ENCODE results near the gene GNAO1.

Gene GNAO1

DNA sequence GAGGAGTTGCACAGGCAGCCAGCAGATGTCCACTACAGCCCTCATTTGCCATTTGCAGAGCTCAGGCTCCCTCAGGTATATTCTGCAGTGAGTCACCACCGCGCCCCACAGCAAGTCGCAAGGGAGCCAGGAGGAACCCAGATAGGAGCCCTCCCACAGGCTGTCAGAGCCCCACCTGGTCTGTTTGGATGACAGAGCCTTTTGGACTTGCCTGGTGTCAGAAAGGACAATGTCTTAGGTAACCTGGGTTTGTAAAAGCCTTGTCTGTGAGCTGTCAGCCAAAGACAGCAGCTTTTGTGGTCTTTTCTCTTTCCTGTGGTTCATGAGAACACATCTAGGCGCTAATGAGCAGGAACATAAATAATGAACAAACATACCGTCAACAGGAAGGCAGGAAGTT lies 70.9 kb downstream of the GNAO1 start:
- Histone ChIP-seq H3K27ac (peak overlapping the region in 10 of 21 experiments; percentile 25 to 86 (median 66)), H3K4me3 (no peak overlapping the region)

DNA sequence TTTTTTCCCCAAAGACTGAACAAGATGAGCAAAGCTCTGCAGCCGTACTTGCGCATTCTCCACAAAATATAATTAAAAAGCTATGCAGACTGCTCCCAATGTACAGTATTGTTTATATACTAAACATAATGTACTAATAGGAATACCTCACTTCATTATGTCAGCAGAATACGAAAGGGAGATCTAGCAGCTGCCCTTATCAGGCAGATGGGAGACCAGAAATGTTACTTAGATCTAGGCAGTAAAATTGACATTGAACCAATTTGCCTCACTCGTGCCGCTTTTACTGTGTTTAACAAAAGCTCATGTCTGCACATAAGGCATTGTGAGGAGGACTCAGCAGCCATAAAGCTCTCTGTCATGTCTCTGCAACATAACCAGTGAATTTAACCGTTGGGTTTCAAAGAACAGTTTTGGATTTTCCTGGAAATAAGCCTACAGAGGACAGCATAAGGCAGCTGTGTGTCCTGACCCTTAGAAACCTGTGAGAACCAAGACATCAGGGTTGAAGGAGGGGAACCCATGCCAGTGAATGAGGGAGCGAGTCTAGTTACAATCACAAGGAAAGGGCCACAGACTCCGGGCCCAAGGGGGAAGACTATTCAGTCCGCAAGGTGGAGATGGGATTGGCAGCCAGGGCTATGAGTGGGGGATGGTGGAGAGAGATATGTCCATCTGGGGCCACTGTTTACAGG lies 71.4 kb downstream of the GNAO1 start:
- H3K4me3 ChIP-seq = no peak overlapping the region
- H3K27ac ChIP-seq = peak overlapping the region in 7 of 21 experiments; percentile 1 to 84 (median 65)

DNA sequence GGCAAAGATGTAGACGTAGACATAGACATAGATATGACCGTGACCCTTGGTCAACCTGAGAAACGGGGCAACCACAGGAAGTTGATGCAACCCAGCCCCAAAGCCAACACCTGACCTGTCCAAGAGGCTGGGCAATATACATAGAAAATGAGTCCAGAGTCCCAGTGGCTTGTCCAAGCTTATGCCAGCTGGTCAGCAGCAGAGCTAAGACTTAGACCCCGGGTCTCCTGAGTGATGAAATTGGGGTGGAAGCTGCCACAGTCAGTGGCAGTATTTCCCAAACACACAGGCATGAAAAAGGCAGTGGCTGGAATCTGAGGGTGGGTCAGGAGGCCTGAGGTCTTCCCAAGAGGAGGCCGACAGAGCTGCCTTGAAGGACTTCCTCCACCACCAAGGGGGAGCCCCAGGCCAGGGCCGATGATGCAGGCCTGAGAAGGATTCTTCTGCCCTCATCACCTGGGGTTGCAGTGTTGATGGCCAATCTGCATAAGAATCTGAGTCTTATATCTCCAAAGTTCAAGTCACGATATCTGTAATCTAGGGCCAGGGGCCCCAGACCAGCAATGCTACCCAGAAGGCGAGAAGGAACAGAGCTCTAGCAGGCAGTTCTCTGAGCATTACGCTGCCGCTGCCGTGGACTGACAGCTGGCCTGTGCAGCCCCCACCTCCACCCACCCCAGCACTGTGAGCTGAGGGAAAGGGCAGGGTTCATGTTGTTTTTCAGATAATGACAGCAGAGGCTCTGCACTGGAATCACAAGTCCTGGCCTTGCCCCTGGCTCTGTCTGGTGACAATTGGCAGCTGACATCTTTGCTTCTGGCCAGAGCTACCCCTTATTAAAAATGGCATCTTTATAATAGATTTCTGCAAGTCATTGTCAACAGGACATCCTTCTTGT lies 72.7 kb downstream of the GNAO1 start:
- H3K4me3 ChIP-seq = no peak overlapping the region
- H3K27ac ChIP-seq = peak overlapping the region in 3 of 21 experiments; percentile 65 to 84 (median 79)

DNA sequence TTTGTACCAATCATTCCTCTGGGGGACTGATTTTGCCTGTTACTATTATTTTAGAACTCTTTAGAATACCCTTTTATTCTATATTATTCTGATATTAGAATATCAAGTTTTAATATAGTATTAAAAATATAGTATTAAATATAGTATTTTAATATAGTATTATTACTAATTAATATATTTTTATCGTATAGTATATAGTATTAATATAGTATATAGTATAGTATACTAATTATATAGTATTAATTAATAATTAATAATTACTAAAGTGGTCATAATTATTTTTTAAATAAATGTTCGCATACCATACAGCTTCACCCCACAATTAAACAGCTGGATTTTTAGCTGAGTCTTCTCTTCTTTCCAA lies 73.3 kb downstream of the GNAO1 start:
- Histone ChIP-seq H3K27ac (no peak overlapping the region), H3K4me3 (no peak overlapping the region)

DNA sequence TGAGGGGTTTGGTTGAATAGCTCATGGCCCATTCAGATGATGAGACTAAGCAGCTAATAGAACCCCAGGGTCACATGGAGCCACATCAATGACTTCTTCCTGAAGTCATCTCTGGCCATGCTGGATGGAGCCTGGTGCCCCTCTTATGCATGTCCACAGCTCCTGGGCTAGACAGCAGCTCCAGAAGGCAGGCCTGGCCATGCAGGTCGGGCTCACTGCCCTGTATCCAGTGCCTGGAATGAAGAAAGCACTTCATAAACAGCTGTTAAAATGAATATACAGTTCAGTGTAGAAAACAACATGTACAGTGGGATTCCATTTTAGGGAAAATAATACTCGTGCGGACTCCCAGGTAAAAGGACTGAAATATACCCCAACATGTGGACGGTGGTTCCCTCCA lies 73.9 kb downstream of the GNAO1 start:
- no peak overlapping the region for H3K27ac ChIP-seq
- H3K4me3 ChIP-seq = no peak overlapping the region

DNA sequence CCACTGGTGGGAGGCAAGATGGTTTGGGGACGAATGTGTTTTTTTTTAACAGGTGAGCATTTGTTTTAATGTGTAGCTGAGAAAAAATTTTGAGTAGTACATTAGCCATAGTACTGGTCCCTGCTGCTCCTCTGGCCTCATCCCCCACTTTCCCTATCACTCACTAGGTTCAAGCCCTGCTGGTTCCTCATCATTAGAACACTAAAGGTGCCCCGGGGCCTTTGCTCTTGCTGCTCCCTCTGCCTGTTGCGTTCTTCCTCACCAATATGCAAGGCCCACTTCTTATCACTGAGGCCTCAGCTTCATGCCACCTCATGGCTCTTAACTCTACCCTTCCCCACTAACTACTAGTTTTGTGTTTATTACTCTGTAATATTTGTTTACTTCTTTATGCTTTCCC lies 74.5 kb downstream of the GNAO1 start:
- Histone ChIP-seq H3K27ac (no peak overlapping the region), H3K4me3 (no peak overlapping the region)

DNA sequence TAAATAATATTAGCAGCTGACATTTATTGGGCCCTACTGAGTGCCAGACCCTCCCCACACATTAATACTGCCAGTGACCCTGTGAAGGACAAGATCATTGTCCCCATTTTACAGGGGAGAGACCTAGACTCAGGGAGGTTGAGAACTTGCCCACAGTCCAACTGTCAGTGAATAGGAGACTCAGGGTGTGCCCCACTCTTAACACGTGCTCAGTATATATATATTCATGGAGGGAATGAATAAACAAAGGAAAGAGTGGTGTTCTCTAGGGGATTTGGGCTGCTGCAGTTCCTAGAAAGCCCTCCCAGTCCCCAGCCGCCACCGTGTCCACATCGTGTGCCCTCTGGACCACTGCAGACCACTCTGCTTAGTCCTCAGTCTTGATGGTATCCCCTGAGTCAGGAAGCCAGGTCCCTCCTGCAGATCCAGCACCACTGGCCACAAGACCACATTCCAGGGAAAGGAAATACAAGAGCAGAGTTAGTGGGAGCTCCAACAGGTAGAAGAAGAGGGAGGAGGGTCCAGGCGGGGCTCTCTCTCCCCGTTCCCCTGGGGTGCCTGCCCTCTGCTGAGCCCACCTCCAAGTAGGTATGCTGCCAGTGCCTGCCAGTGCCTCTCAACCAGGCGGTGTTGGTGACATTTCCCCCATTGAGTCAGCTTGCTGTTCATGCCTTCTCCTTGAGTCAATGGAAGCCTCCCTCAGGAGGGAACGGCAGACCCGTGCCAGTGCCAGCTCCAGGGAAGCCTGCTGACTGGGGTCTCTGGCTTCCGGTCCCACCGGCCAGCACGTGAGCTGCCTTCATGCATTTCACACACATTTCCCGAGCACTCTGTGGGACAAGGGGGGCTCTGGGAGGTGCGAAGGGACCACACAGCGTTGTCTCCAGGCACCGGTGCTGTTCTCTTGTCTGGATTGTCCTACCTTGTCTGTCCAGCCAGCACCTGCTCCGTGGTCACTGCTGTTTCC lies 75.6 kb downstream of the GNAO1 start:
- H3K4me3 ChIP-seq = no peak overlapping the region

DNA sequence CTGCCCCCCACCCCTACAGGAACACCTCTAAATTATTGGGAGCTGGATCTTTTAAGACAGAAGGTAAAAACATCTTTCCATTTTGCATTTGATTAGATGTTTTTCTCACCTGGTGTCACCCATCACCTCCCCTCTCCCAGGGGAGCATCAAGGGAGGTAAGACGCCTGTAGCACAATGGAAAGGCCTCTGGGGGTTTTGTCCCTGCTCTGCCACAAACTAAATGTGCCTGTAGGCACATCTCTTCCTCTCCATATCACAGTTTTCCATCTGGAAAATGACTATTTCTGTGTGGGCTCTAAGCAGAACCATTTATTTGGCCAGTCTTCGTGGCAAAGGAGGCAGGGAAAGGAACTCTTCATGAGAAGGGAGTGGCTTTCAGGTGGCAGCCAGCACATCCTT lies 76.6 kb downstream of the GNAO1 start:
- Histone ChIP-seq H3K4me3 (no peak overlapping the region), H3K27ac (no peak overlapping the region)

More for the DNA sequence above, 75.6 kb downstream of the GNAO1 start:
- no peak overlapping the region for H3K27ac ChIP-seq

DNA sequence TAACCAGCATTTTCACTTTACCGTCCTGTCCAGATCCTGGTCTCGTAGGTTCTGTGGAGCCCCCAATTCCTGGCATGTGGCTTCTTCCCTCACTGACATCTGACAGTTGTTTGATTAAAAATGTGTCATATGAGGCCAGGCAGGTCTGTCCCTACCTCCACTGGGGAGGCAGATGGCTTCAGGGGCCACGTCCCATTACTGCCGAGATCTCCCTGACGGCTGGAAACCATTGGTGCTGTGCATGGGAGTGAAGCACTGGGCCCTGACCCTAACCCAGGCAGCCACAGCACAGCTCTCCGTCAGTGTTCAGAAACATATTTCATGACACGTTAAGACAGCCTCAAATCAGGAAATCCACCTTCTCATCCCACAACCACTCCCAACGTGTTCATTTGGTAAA lies 77.5 kb downstream of the GNAO1 start:
- peak overlapping the region in 1 of 21 experiments; percentile 45 for H3K27ac ChIP-seq
- H3K4me3 ChIP-seq = no peak overlapping the region

DNA sequence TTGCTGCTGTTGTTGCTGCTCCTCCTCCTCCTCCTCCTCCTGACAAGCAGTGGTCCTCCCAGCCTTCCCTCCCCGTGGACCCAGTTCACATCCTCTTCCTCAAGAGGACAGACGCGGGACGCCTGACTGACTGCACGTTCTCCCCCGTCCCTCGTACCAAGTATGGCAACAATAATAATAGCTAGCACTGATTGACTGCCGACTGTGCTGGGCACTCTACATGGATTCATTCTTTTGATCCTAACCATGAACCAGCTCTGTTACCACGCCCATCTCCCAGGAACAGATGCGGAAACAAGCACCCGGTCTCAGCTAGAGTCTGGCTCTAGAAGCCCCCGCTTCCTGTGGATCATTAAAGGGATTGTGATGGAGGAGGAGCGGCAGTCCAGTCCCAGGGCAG lies 78.0 kb downstream of the GNAO1 start:
- Histone ChIP-seq H3K27ac (peak overlapping the region in 2 of 21 experiments; percentile 37 to 45), H3K4me3 (no peak overlapping the region)

DNA sequence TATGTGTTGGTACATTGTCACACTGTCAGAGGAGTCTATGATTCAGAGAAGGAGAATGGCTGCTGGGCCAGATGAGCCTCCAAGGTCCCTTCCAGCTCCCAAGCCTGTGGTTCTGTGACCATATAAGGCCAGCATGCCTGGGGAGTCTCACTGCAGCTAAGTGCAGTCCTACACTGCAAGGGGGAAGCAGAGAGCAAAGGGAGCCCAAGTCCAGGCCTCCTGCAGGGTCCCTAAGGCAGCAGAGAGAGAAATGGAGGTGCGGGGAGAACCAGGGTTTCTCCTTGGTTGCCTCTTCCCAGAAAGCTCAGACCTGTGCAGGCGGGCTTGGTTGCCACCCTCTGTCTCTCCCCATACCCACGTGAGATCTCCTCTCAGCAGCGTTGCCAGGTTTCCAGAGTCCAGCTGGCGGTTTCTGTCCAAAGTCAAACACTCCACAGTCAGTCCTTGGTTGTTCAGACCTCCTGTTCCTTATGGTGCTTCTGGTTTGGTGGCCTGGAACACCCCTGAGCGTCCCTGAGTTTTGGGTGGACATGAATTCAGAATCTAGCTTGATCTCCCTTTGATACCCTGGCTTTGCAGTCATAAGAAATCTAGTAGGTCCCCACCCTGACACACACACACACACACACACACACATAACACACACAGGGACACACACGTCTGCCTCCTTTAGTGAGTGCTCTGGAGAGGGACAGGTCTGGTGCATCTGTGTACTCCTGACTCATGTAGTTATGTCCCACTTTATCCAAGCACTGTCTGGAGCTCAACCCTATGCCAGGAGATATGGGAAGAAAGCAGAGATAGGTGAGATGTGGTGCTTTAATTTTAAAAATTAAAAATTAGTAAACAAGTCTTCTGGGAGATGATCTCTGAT lies 78.8 kb downstream of the GNAO1 start:
- H3K27ac ChIP-seq = peak overlapping the region in 2 of 21 experiments; percentile 37 to 45
- H3K4me3 ChIP-seq = no peak overlapping the region

DNA sequence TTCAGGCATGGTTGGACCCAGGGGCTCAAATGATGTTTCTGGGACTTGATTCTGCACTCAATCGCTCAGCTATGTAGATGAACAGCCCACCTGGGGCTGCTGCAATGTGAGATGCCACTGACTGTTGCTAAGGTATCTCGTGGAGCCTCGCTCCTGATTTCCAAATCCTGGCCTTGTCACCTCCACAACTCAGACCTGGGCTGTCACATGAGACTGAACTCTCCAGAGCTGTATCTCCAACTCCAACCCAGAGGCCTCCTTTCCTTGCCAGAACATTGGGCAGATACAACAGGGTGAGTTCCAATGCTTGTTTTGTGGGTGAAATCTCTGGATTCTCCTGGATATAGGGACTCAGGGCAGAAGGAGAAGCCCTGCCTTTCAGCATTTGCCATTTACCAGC lies 79.5 kb downstream of the GNAO1 start:
- Histone ChIP-seq H3K4me3 (no peak overlapping the region), H3K27ac (no peak overlapping the region)

DNA sequence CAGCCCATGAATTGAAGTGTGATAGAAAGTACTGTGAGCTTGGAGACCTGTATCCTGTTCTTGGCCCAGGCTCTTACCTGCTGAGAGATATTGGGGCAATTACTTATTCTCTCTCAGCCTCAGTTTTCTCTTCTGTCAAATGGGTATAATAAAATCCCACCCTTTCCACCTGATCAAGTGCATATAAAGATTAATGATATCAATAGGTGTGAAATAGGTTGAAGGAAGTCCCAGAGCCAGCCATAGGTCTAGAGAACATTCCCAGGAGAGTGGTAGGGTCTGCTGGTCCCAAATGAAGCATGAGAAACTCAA lies 81.2 kb downstream of the GNAO1 start:
- H3K27ac ChIP-seq = no peak overlapping the region

DNA sequence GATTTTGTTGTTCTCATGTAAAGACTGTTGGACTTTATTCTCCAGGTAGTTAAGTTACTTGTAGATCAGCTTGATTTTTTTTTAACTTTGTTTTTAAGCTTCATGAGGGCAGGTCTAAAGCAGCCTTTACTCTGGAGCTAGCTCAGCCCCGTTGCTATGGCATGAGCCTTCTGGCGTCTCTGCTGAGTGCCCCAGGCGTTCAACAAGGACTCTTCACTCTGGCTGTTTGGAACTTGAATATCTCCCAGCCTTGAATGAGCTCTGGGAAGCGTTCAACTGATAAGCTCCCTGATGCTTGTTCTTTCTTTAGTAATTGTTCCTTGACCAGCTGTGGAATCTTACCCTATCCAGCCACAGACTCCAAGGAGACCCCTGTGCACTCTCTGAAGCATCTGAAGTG lies 82.3 kb downstream of the GNAO1 start:
- Histone ChIP-seq H3K4me3 (no peak overlapping the region), H3K27ac (no peak overlapping the region)

More for the DNA sequence above, 81.2 kb downstream of the GNAO1 start:
- no peak overlapping the region for H3K4me3 ChIP-seq

DNA sequence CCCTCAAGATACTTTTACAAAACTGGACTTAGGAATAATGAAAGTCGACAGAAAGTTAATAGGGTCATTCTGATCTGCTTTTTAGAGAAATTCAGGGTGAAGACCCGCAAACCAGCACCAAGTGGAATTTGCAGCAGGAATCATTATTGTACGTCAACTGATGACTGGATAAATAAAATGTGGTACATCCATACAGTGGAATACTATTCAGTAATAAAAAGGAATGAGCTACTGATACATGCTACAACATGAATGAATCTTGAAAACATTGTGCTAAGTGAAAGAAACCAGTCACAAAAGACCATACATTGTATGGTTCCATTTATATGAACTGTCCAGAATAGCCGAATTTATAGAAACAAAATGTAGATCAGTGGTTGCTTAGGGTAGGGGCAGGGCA lies 83.1 kb downstream of the GNAO1 start:
- no peak overlapping the region for H3K4me3 ChIP-seq
- no peak overlapping the region for H3K27ac ChIP-seq

DNA sequence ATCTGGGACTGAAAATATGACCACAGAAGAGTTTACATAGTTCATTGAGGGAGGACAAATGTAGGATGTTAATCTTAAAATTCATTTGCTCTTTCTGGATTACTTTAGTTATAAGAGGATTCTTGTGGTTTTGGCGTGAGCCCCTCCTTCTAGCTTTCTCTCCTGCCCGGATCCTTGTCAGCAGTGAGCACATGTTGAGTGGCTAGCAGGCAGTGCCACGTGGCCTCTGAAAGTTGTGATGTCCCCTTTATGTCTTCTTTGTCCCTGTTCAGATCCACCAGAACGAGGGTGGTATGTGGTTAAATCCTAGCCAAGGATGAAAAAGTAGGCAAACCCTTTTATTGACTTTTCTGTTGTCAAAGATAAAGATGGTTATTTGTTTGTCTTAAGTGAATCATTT lies 83.8 kb downstream of the GNAO1 start:
- no peak overlapping the region for H3K27ac ChIP-seq

DNA sequence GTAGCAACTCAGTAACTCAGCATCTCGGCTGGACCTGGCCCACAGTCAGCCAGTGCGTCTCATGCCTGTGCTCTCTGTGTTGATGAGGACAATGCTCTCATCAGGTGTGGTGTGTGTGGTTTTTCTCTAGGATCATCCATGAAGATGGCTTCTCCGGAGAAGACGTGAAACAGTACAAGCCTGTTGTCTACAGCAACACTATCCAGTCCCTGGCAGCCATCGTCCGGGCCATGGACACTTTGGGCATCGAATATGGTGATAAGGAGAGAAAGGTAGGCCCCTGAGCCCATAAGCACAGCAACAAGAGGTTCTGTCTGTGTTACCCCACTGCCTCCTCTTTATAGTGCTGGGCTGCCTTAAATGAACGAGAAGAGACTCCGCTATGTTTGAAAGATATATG lies 84.5 kb downstream of the GNAO1 start:
- Histone ChIP-seq H3K27ac (no peak overlapping the region), H3K4me3 (no peak overlapping the region)

More for the DNA sequence above, 83.8 kb downstream of the GNAO1 start:
- H3K4me3 ChIP-seq = no peak overlapping the region

DNA sequence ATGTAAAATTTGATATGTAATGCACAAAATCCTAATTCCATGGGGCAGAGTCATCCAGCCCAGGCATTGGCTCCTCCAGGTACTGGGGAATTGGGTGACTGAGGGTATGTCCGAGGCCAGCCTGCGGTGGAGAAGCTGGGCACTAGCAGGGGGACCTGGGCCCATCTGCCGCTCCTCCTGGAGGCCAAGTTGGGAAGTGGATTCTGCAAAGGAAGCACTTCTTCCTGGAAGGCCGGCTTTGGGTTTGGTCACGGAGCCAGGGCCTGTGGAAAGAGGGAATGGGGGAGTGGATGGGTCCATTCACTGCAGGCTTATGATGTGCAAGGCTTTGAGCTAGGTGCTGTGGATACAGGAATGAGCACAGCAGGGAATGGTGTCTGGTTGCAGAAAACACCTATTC lies 85.8 kb downstream of the GNAO1 start:
- Histone ChIP-seq H3K27ac (no peak overlapping the region), H3K4me3 (no peak overlapping the region)

DNA sequence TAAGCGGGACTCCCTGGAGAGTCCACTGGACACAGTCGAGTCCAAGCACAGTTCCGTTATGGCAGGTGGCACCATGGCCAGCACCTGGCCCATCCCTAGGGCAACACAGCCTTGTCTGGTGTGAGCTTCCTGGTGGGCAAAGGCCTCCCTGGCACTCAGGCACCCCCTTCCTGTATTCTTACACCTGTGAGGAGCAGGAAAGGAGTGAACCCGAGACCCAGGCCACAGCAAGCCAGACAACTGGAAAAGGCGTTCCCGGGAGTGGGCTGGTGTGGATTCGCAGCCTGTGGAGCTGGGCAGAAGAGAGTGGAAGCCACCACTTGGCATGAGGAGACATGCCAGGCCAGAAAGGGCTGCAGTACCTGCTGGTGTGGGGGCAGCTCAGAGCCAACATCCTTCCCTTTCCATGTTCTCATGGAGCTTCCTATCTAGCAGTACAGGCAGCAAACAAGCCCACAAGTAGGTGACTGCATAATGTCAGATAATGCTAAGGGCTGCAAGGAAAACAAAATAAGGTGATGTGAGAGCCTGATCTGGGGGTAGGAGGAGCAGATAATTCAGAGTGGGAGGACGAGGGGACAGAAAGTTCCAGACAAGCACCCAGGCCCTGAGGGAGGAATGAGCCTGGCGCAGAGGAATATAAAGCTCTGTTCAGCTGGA lies 87.0 kb downstream of the GNAO1 start:
- H3K4me3 ChIP-seq = no peak overlapping the region
- peak overlapping the region in 3 of 21 experiments; percentile 1 to 51 (median 29) for H3K27ac ChIP-seq

Measured in skin epidermis (tissue), 12 donors.